GM12878 (cell line): ENCODE results near the gene PHACTR3.

Source experiments
- CEBPB ChIP-seq, 2 experiments: fragments of 150-350 bp in 1 of 2; IDR thresholded peaks; 2 replicates each; pipeline ENCODE4 v1.6.1; 2012 to 2014; ENCODE audit warnings: low read depth in 2 of 2, low read length in 2 of 2, borderline replicate concordance in 1 of 2, inconsistent platforms in 1 of 2
- CTCF ChIP-seq, 3 experiments: IDR thresholded peaks in 2 of 3; conservative IDR thresholded peaks in 1 of 3; 2 replicates each; pipeline ENCODE4 v1.5.1; 2011; ENCODE audit warnings: low read depth in 3 of 3, low read length in 3 of 3, mild to moderate bottlenecking in 3 of 3, control low read depth in 2 of 3, moderate library complexity in 2 of 3, inconsistent platforms in 1 of 3, mixed read lengths in 1 of 3; ENCODE audit not compliant: control insufficient read depth in 2 of 3, insufficient read depth in 1 of 3; ENCODE audit errors: extremely low read depth in 1 of 3
- GABPA ChIP-seq: IDR thresholded peaks from 2 replicates; pipeline ENCODE4 v1.6.1; 2014; ENCODE audit warnings: antibody characterized with exemption, low read depth, mild to moderate bottlenecking, inconsistent platforms
- HDAC2 ChIP-seq: fragments of 200-600 bp; sonication (generic); IDR thresholded peaks from 2 replicates; pipeline ENCODE4 v1.6.1; 2017
- NBN ChIP-seq: fragments of 450-650 bp; IDR thresholded peaks from 2 replicates; pipeline ENCODE4 v1.6.1; 2016
- POLR2AphosphoS5 ChIP-seq: IDR thresholded peaks from 2 replicates; pipeline ENCODE4 v1.6.1; 2011; ENCODE audit warnings: mild to moderate bottlenecking, low read length, inconsistent platforms
- RAD21 ChIP-seq: IDR thresholded peaks from 2 replicates; pipeline ENCODE4 v1.6.1; 2011; ENCODE audit warnings: mild to moderate bottlenecking, low read depth, low read length, moderate library complexity; ENCODE audit not compliant: insufficient read depth
- RCOR1 ChIP-seq: conservative IDR thresholded peaks from 2 replicates; pipeline ENCODE4 v1.6.1; 2012; ENCODE audit warnings: low read depth, low read length, improper control_type of control experiment
- RFX5 ChIP-seq: IDR thresholded peaks from 2 replicates; pipeline ENCODE4 v1.6.1; 2011; ENCODE audit warnings: low read depth, low read length, improper control_type of control experiment
- TAF1 ChIP-seq: IDR thresholded peaks from 2 replicates; pipeline ENCODE4 v1.6.1; 2011; ENCODE audit warnings: mild to moderate bottlenecking, low read depth, low read length, borderline replicate concordance
- TCF7 ChIP-seq: IDR thresholded peaks from 2 replicates; pipeline ENCODE4 v1.6.1; 2014; ENCODE audit warnings: antibody characterized with exemption, borderline replicate concordance
- YY1 ChIP-seq: IDR thresholded peaks from 2 replicates; pipeline ENCODE4 v1.6.1; 2011; ENCODE audit warnings: low read depth, mild to moderate bottlenecking, low read length

GRCh38 chr20:59660471-59660870 lies 56.1 kb downstream of the PHACTR3 start:
- TF ChIP-seq RCOR1: no peak
- no peak for TF ChIP-seq CTCF (IDR thresholded peaks at IDR 0.05 in 2 of 3, conservative IDR thresholded peaks at IDR 0.05 in 1 of 3; ENCODE audit: control insufficient read depth in 2 of 3, extremely low read depth in 1 of 3, insufficient read depth in 1 of 3, low read depth in 3 of 3, low read length in 3 of 3)
- no peak for TF ChIP-seq YY1
- TF ChIP-seq TAF1: no peak
- TF ChIP-seq RFX5: no peak
- TF ChIP-seq RAD21: no peak
- TF ChIP-seq TCF7: no peak
- TF ChIP-seq POLR2AphosphoS5: no peak
- TF ChIP-seq HDAC2: no peak
- TF ChIP-seq NBN: no peak
- no peak for TF ChIP-seq CEBPB (IDR thresholded peaks at IDR 0.05; ENCODE audit: borderline replicate concordance in 1 of 2, low read depth in 2 of 2, low read length in 2 of 2)
- no peak for TF ChIP-seq GABPA
